ENCODE results near the gene TNFRSF18.

GRCh38 chr1:1199961-1200875, 6.2 kb downstream of the TNFRSF18 start:
- no peak for TF ChIP-seq GABPA (IDR thresholded peaks at IDR 0.05; ENCODE audit: low read depth)
- no peak for TF ChIP-seq REST (IDR thresholded peaks at IDR 0.05; ENCODE audit: insufficient replicate concordance, low read depth)
